ENCODE results near the gene ENDOD1. TPM values are rescaled to one million over a fixed set of nuclear protein-coding genes. Genes with fewer than 3 reads are reported as not detected.
"Not testable (repeated sequence)": the region's sequence is repeated elsewhere in the genome, so short reads cannot be mapped to it uniquely, and the experiment has no call there.

Gene ENDOD1
- total RNA-seq, 1 donor from 2014 or later: 29.8 TPM

GRCh38 chr11:95042906-95043305, 46.7 kb upstream of the ENDOD1 start:
- H3K27ac Mint-ChIP-seq (ENCODE audit: unreplicated experiment): no peak overlapping the region

GRCh38 chr11:95044010-95044409, 45.6 kb upstream of the ENDOD1 start:
- no peaks in the 10 kb centered on the region for H3K36me3 ChIP-seq (ENCODE audit: insufficient read depth, low read length)
- no peak overlapping the region for H3K27ac Mint-ChIP-seq (ENCODE audit: unreplicated experiment)
- H3K4me2 ChIP-seq (ENCODE audit: low read length): no peak overlapping the region
- H3K27me3 ChIP-seq (ENCODE audit: insufficient read depth, low read length): peaks cover 24% of the 10 kb centered on the region
- TF ChIP-seq, protein P1, sequence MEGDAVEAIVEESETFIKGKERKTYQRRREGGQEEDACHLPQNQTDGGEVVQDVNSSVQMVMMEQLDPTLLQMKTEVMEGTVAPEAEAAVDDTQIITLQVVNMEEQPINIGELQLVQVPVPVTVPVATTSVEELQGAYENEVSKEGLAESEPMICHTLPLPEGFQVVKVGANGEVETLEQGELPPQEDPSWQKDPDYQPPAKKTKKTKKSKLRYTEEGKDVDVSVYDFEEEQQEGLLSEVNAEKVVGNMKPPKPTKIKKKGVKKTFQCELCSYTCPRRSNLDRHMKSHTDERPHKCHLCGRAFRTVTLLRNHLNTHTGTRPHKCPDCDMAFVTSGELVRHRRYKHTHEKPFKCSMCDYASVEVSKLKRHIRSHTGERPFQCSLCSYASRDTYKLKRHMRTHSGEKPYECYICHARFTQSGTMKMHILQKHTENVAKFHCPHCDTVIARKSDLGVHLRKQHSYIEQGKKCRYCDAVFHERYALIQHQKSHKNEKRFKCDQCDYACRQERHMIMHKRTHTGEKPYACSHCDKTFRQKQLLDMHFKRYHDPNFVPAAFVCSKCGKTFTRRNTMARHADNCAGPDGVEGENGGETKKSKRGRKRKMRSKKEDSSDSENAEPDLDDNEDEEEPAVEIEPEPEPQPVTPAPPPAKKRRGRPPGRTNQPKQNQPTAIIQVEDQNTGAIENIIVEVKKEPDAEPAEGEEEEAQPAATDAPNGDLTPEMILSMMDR (IDR thresholded peaks at IDR 0.05; ENCODE audit: insufficient read depth, low read depth, low read length): no peak
- no peak for TF ChIP-seq EZH2 (IDR thresholded peaks at IDR 0.05; ENCODE audit: insufficient read depth, low read length)
- H3K27me3 Mint-ChIP-seq (ENCODE audit: low read depth, unreplicated experiment): peaks cover 14% of the 10 kb centered on the region
- no peaks in the 10 kb centered on the region for H3K79me2 ChIP-seq (ENCODE audit: insufficient read depth, low read length)
- no peaks in the 10 kb centered on the region for H3K4me1 ChIP-seq (ENCODE audit: insufficient read depth, low read length)
- H3K27ac ChIP-seq (ENCODE audit: low read depth, low read length): no peak overlapping the region
- H2AFZ ChIP-seq (ENCODE audit: low read depth, low read length): no peak overlapping the region
- H3K4me3 Mint-ChIP-seq (ENCODE audit: unreplicated experiment): no peak overlapping the region
- FAIRE-seq (no peak), DNase-seq (ENCODE audit: low read depth) (no peak)
- H3K9ac ChIP-seq (ENCODE audit: low read length): no peak overlapping the region
- no peak overlapping the region for H3K4me3 ChIP-seq (ENCODE audit: insufficient read depth, low read depth, low read length)
- H3K4me1 Mint-ChIP-seq (ENCODE audit: low read depth, unreplicated experiment): no peaks in the 10 kb centered on the region
- no peaks in the 10 kb centered on the region for H3K9me3 ChIP-seq (ENCODE audit: insufficient read depth, low read depth, low read length)
- no peaks in the 10 kb centered on the region for H3K9me3 Mint-ChIP-seq (ENCODE audit: unreplicated experiment)
- H3K36me3 Mint-ChIP-seq (ENCODE audit: low read depth, unreplicated experiment): no peaks in the 10 kb centered on the region
- H4K20me1 ChIP-seq (ENCODE audit: insufficient read depth, low read length): no peaks in the 10 kb centered on the region

More at GRCh38 chr11:95042906-95043305, 46.7 kb upstream of the ENDOD1 start:
- Mint-ChIP-seq H3K27me3 (ENCODE audit: low read depth, unreplicated experiment) (peaks cover 14% of the 10 kb centered on the region), H3K4me1 (ENCODE audit: low read depth, unreplicated experiment) (no peaks in the 10 kb centered on the region), H3K4me3 (ENCODE audit: unreplicated experiment) (no peak overlapping the region), H3K36me3 (ENCODE audit: low read depth, unreplicated experiment) (peaks cover 3% of the 10 kb centered on the region), H3K9me3 (ENCODE audit: unreplicated experiment) (peaks cover 5% of the 10 kb centered on the region)
- H3K4me3 ChIP-seq (ENCODE audit: insufficient read depth, low read depth, low read length): no peak overlapping the region
- no peaks in the 10 kb centered on the region for H3K4me1 ChIP-seq (ENCODE audit: insufficient read depth, low read length)
- no peaks in the 10 kb centered on the region for H3K36me3 ChIP-seq (ENCODE audit: insufficient read depth, low read length)
- H3K9me3 ChIP-seq (ENCODE audit: insufficient read depth, low read depth, low read length): no peaks in the 10 kb centered on the region
- peaks cover 24% of the 10 kb centered on the region for H3K27me3 ChIP-seq (ENCODE audit: insufficient read depth, low read length)
- H3K9ac ChIP-seq (ENCODE audit: low read length): no peak overlapping the region
- no peaks in the 10 kb centered on the region for H3K79me2 ChIP-seq (ENCODE audit: insufficient read depth, low read length)
- FAIRE-seq (no peak), DNase-seq (ENCODE audit: low read depth) (no peak)
- no peak overlapping the region for H2AFZ ChIP-seq (ENCODE audit: low read depth, low read length)
- no peak overlapping the region for H3K27ac ChIP-seq (ENCODE audit: low read depth, low read length)
- H4K20me1 ChIP-seq (ENCODE audit: insufficient read depth, low read length): no peaks in the 10 kb centered on the region
- TF ChIP-seq, protein P1 (IDR thresholded peaks at IDR 0.05; ENCODE audit: insufficient read depth, low read depth, low read length): no peak
- TF ChIP-seq EZH2 (IDR thresholded peaks at IDR 0.05; ENCODE audit: insufficient read depth, low read length): no peak
- no peak overlapping the region for H3K4me2 ChIP-seq (ENCODE audit: low read length)

DNA sequence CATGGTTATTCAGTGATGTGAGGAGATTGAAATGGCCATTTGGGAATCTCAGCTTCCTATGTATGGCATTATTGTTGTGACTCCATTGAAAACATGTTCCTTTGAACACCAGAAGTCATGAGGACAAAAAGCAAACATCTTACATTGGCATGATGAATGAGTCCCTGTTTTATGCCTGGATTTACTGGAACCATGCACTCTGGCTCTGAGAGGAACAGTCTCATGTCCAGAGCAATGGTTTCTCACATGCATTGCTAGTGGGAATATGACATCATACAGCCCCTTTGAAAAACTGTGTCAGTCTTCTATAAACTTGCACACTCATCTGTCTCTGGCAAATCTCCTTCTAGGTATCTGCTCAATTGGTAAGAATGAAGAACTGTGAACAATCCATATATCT, 43.8 kb upstream of the ENDOD1 start:
- DNase-seq (ENCODE audit: low read depth) (no peak), FAIRE-seq (no peak)
- H3K4me1 Mint-ChIP-seq (ENCODE audit: low read depth, unreplicated experiment): no peaks in the 10 kb centered on the region
- H2AFZ ChIP-seq (ENCODE audit: low read depth, low read length): no peak overlapping the region
- peaks cover 24% of the 10 kb centered on the region for H3K27me3 ChIP-seq (ENCODE audit: insufficient read depth, low read length)
- H3K36me3 ChIP-seq (ENCODE audit: insufficient read depth, low read length): no peaks in the 10 kb centered on the region
- no peak overlapping the region for H3K9ac ChIP-seq (ENCODE audit: low read length)
- H3K36me3 Mint-ChIP-seq (ENCODE audit: low read depth, unreplicated experiment): no peaks in the 10 kb centered on the region
- no peak overlapping the region for H3K4me3 Mint-ChIP-seq (ENCODE audit: unreplicated experiment)
- H3K4me1 ChIP-seq (ENCODE audit: insufficient read depth, low read length): no peaks in the 10 kb centered on the region
- no peak overlapping the region for H3K27ac Mint-ChIP-seq (ENCODE audit: unreplicated experiment)
- H4K20me1 ChIP-seq (ENCODE audit: insufficient read depth, low read length): no peaks in the 10 kb centered on the region
- H3K27me3 Mint-ChIP-seq (ENCODE audit: low read depth, unreplicated experiment): peaks cover 14% of the 10 kb centered on the region
- H3K27ac ChIP-seq (ENCODE audit: low read depth, low read length): no peak overlapping the region
- no peaks in the 10 kb centered on the region for H3K79me2 ChIP-seq (ENCODE audit: insufficient read depth, low read length)
- no peak for TF ChIP-seq EZH2 (IDR thresholded peaks at IDR 0.05; ENCODE audit: insufficient read depth, low read length)
- TF ChIP-seq, protein P1 (IDR thresholded peaks at IDR 0.05; ENCODE audit: insufficient read depth, low read depth, low read length): no peak
- H3K4me3 ChIP-seq (ENCODE audit: insufficient read depth, low read depth, low read length): no peak overlapping the region
- peaks cover 2% of the 10 kb centered on the region for H3K9me3 Mint-ChIP-seq (ENCODE audit: unreplicated experiment)
- no peaks in the 10 kb centered on the region for H3K9me3 ChIP-seq (ENCODE audit: insufficient read depth, low read depth, low read length)
- H3K4me2 ChIP-seq (ENCODE audit: low read length): no peak overlapping the region

DNA sequence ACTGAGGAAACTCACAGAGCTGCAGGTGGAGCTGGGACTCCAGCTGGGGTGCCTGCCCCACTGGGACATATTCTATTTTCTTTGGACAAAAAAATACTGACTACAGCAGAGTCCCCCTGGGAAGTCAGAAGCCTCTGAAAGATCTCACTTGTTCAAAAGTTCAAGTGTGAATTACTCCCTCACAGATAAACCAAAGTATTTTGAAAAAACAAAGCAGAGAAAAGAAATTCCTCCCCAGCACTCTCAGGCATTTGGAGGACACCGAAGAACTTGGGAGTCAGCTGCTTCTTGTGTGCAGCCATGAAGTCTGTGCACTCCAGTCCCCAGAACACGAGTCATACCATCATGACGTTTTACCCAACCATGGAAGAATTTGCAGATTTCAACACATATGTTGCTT, 40.5 kb upstream of the ENDOD1 start, which contains the start of gene KDM4F:
KDM4F (plus strand) TSS at position 301 of the 400 bp plus-strand sequence.
- not testable (repeated sequence) for H3K4me3 ChIP-seq (ENCODE audit: insufficient read depth, low read depth, low read length); H3K36me3 Mint-ChIP-seq (ENCODE audit: low read depth, unreplicated experiment); H3K4me3 Mint-ChIP-seq (ENCODE audit: unreplicated experiment); H3K4me2 ChIP-seq (ENCODE audit: low read length); H4K20me1 ChIP-seq (ENCODE audit: insufficient read depth, low read length); H3K27ac ChIP-seq (ENCODE audit: low read depth, low read length); H3K36me3 ChIP-seq (ENCODE audit: insufficient read depth, low read length); H3K9me3 Mint-ChIP-seq (ENCODE audit: unreplicated experiment); H3K9ac ChIP-seq (ENCODE audit: low read length); H3K9me3 ChIP-seq (ENCODE audit: insufficient read depth, low read depth, low read length); H3K4me1 ChIP-seq (ENCODE audit: insufficient read depth, low read length); DNase-seq (ENCODE audit: low read depth); H3K79me2 ChIP-seq (ENCODE audit: insufficient read depth, low read length); H3K27ac Mint-ChIP-seq (ENCODE audit: unreplicated experiment); H2AFZ ChIP-seq (ENCODE audit: low read depth, low read length); H3K4me1 Mint-ChIP-seq (ENCODE audit: low read depth, unreplicated experiment)
- peak; percentile 82 for FAIRE-seq
- peaks cover 16% of the 10 kb centered on the region for H3K27me3 ChIP-seq (ENCODE audit: insufficient read depth, low read length)
- peaks cover 17% of the 10 kb centered on the region for H3K27me3 Mint-ChIP-seq (ENCODE audit: low read depth, unreplicated experiment)

Measured in astrocyte (in vitro differentiated cells and primary cell).